ENCODE measurements around the gene SCARF2. TPM values are rescaled to one million over a fixed set of nuclear protein-coding genes. Genes with fewer than 3 reads are reported as not detected.

The SCARF2 gene
- total RNA-seq, 2 donors from 2014 or later: 49.4 to 108 TPM

- Histone ChIP-seq H3K4me1 (ENCODE audit: control insufficient read depth in 1 of 2, low read depth in 2 of 2) (no peaks in the 10 kb centered on the region), H3K36me3 (peaks cover 31% of the 10 kb centered on the region), H3K27me3 (replicated peaks; ENCODE audit: insufficient read depth) (no peaks in the 10 kb centered on the region), H3K27ac (no peak overlapping the region), H3K4me3 (no peak overlapping the region), H3K9me3 (no peaks in the 10 kb centered on the region)
- no peak for ATAC-seq (ENCODE audit: insufficient number of reproducible peaks, low FRiP score, low read depth)
- DNase-seq (ENCODE audit: low spot score): no peak
- TF ChIP-seq CTCF (IDR thresholded peaks at IDR 0.05): no peak
Observed at GRCh38 chr22:20469110-20469868, 31.7 kb upstream of the SCARF2 start.

GRCh38 chr22:20466659-20467379, 29.2 kb upstream of the SCARF2 start:
- Histone ChIP-seq H3K9me3 (no peaks in the 10 kb centered on the region), H3K27me3 (replicated peaks; ENCODE audit: insufficient read depth) (no peaks in the 10 kb centered on the region), H3K36me3 (peaks cover 33% of the 10 kb centered on the region), H3K27ac (no peak overlapping the region), H3K4me3 (no peak overlapping the region), H3K4me1 (ENCODE audit: control insufficient read depth in 1 of 2, low read depth in 2 of 2) (peaks cover 0 to 5% of the 10 kb centered on the region in 2 donors)
- ATAC-seq (ENCODE audit: insufficient number of reproducible peaks, low FRiP score, low read depth) (no peak), DNase-seq (ENCODE audit: low spot score) (no peak)
- TF ChIP-seq CTCF (IDR thresholded peaks at IDR 0.05): no peak

GRCh38 chr22:20465759-20466077, 28.1 kb upstream of the SCARF2 start:
- Histone ChIP-seq H3K4me1 (ENCODE audit: control insufficient read depth in 1 of 2, low read depth in 2 of 2) (peaks cover 0 to 5% of the 10 kb centered on the region in 2 donors), H3K36me3 (peaks cover 23% of the 10 kb centered on the region), H3K27ac (no peak overlapping the region), H3K4me3 (no peak overlapping the region), H3K27me3 (replicated peaks; ENCODE audit: insufficient read depth) (no peaks in the 10 kb centered on the region), H3K9me3 (no peaks in the 10 kb centered on the region)
- DNase-seq (ENCODE audit: low spot score): no peak
- no peak for TF ChIP-seq CTCF (IDR thresholded peaks at IDR 0.05)
- ATAC-seq (ENCODE audit: insufficient number of reproducible peaks, low FRiP score, low read depth): no peak

GRCh38 chr22:20464912-20465758, 27.5 kb upstream of the SCARF2 start:
- no peak for DNase-seq (ENCODE audit: low spot score)
- H3K9me3 ChIP-seq: no peaks in the 10 kb centered on the region
- H3K27ac ChIP-seq: no peak overlapping the region
- H3K4me1 ChIP-seq (ENCODE audit: control insufficient read depth in 1 of 2, low read depth in 2 of 2): peaks cover 0 to 5% of the 10 kb centered on the region in 2 donors
- no peak for TF ChIP-seq CTCF (IDR thresholded peaks at IDR 0.05)
- no peak for ATAC-seq (ENCODE audit: insufficient number of reproducible peaks, low FRiP score, low read depth)
- no peaks in the 10 kb centered on the region for H3K27me3 ChIP-seq (replicated peaks; ENCODE audit: insufficient read depth)
- H3K4me3 ChIP-seq: no peak overlapping the region
- peaks cover 23% of the 10 kb centered on the region for H3K36me3 ChIP-seq

GRCh38 chr22:20464096-20464614, 26.5 kb upstream of the SCARF2 start:
- H3K4me3 ChIP-seq: no peak overlapping the region
- no peak for DNase-seq (ENCODE audit: low spot score)
- no peaks in the 10 kb centered on the region for H3K27me3 ChIP-seq (replicated peaks; ENCODE audit: insufficient read depth)
- H3K36me3 ChIP-seq: peaks cover 23% of the 10 kb centered on the region
- ATAC-seq (ENCODE audit: insufficient number of reproducible peaks, low FRiP score, low read depth): no peak
- H3K27ac ChIP-seq: no peak overlapping the region
- H3K4me1 ChIP-seq (ENCODE audit: control insufficient read depth in 1 of 2, low read depth in 2 of 2): peaks cover 0 to 5% of the 10 kb centered on the region in 2 donors
- no peak for TF ChIP-seq CTCF (IDR thresholded peaks at IDR 0.05)
- H3K9me3 ChIP-seq: no peaks in the 10 kb centered on the region

Data from thoracic aorta (tissue), 2 donors.